Panc1 (cell line): ENCODE results near the gene EMILIN3.

Source experiments
- POLR2AphosphoS5 ChIP-seq: IDR thresholded peaks from 2 replicates; pipeline ENCODE4 v1.6.1; 2012; ENCODE audit warnings: mild to moderate bottlenecking, low read depth, low read length, moderate library complexity
- SIN3A ChIP-seq: IDR thresholded peaks from 2 replicates; pipeline ENCODE4 v1.6.1; 2012; ENCODE audit warnings: low read depth, mild to moderate bottlenecking, low read length, moderate library complexity, borderline replicate concordance; ENCODE audit not compliant: insufficient read depth
- TF ChIP-seq, protein P1 (sequence below): fragments of 450-650 bp; IDR thresholded peaks from 2 replicates; pipeline ENCODE4 v1.5.1; 2017; ENCODE audit warnings: mild to moderate bottlenecking
- TF ChIP-seq, protein P2 (sequence below), 2 experiments: IDR thresholded peaks; 2 replicates each; pipeline ENCODE4 v1.6.1; 2011 to 2012; ENCODE audit warnings: low read depth in 2 of 2, control low read depth in 1 of 2, low read length in 1 of 2, mild to moderate bottlenecking in 1 of 2, moderate library complexity in 1 of 2; ENCODE audit not compliant: insufficient read depth in 1 of 2

DNA sequence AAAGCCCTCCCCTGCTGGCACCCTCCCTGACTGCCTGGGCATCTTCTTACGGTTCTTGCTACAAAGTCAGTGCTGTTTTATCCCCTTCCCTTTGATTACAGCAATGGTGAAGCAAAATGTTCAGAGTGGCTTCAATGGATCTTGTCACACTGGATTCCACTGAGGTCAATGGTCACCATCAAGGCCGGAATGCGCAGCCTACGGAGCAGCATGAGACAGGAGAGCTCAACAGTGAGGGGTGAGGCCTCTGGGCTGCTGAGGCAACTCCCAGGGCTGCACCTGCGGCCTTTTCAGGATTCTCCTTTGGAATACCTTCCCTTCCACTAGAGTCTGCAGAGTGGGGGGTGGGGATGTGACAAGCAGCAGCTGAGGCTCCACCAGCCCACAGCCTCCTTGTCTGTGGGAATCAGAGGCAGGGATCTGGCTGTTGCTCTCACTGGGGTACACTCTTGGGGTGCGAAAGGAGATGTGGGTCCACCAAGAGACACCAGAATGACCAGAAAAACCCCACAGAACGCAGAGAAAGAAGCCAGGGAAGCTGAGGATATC lies 40.4 kb upstream of the EMILIN3 start:
- TF ChIP-seq, protein P1, sequence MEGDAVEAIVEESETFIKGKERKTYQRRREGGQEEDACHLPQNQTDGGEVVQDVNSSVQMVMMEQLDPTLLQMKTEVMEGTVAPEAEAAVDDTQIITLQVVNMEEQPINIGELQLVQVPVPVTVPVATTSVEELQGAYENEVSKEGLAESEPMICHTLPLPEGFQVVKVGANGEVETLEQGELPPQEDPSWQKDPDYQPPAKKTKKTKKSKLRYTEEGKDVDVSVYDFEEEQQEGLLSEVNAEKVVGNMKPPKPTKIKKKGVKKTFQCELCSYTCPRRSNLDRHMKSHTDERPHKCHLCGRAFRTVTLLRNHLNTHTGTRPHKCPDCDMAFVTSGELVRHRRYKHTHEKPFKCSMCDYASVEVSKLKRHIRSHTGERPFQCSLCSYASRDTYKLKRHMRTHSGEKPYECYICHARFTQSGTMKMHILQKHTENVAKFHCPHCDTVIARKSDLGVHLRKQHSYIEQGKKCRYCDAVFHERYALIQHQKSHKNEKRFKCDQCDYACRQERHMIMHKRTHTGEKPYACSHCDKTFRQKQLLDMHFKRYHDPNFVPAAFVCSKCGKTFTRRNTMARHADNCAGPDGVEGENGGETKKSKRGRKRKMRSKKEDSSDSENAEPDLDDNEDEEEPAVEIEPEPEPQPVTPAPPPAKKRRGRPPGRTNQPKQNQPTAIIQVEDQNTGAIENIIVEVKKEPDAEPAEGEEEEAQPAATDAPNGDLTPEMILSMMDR, result no peak
- TF ChIP-seq, protein P2, sequence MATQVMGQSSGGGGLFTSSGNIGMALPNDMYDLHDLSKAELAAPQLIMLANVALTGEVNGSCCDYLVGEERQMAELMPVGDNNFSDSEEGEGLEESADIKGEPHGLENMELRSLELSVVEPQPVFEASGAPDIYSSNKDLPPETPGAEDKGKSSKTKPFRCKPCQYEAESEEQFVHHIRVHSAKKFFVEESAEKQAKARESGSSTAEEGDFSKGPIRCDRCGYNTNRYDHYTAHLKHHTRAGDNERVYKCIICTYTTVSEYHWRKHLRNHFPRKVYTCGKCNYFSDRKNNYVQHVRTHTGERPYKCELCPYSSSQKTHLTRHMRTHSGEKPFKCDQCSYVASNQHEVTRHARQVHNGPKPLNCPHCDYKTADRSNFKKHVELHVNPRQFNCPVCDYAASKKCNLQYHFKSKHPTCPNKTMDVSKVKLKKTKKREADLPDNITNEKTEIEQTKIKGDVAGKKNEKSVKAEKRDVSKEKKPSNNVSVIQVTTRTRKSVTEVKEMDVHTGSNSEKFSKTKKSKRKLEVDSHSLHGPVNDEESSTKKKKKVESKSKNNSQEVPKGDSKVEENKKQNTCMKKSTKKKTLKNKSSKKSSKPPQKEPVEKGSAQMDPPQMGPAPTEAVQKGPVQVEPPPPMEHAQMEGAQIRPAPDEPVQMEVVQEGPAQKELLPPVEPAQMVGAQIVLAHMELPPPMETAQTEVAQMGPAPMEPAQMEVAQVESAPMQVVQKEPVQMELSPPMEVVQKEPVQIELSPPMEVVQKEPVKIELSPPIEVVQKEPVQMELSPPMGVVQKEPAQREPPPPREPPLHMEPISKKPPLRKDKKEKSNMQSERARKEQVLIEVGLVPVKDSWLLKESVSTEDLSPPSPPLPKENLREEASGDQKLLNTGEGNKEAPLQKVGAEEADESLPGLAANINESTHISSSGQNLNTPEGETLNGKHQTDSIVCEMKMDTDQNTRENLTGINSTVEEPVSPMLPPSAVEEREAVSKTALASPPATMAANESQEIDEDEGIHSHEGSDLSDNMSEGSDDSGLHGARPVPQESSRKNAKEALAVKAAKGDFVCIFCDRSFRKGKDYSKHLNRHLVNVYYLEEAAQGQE (IDR thresholded peaks at IDR 0.05; ENCODE audit: insufficient read depth in 1 of 2, low read depth in 2 of 2, low read length in 1 of 2), result no peak
- TF ChIP-seq POLR2AphosphoS5, result no peak
- TF ChIP-seq SIN3A, result no peak
